Brain microvascular endothelial cell (primary cell): Measurements from ENCODE around the gene DHRS3.

Experiments
- DNase-seq: peaks from one replicate; pipeline ENCODE4 v3.0.0-alpha.2; 2020
- H3K27ac ChIP-seq: fragments of 250-450 bp; sonication (Bioruptor Pico); 2 replicates; pipeline ENCODE4 v1.5.1; 2020; ENCODE audit warnings: mild to moderate bottlenecking, moderate library complexity
- H3K27me3 ChIP-seq: fragments of 250-450 bp; sonication (Bioruptor Pico); replicated peaks from 2 replicates; pipeline ENCODE4 v1.5.1; 2020; ENCODE audit warnings: mild to moderate bottlenecking
- H3K36me3 ChIP-seq: fragments of 250-450 bp; sonication (Bioruptor Pico); replicated peaks from 2 replicates; pipeline ENCODE4 v1.5.1; 2020; ENCODE audit warnings: mild to moderate bottlenecking
- H3K4me3 ChIP-seq: 2 replicates; pipeline ENCODE4 v1.5.1; 2011; ENCODE audit warnings: low read depth, mild to moderate bottlenecking, control low read depth, low read length, moderate library complexity
- in situ Hi-C: cut with HindIII; loops from 2 replicates; pipeline ENCODE4 v1.10.0; 2017; ENCODE audit warnings: low sequenced_read_pairs, low pct_ligation_motif_present
- TF ChIP-seq, protein P1 (sequence below): IDR thresholded peaks from 2 replicates; pipeline ENCODE4 v1.5.1; 2011; ENCODE audit warnings: low read depth, mild to moderate bottlenecking, moderate library complexity, low read length, control low read depth, inconsistent platforms; ENCODE audit errors: missing control alignments

Gene DHRS3

DNA sequence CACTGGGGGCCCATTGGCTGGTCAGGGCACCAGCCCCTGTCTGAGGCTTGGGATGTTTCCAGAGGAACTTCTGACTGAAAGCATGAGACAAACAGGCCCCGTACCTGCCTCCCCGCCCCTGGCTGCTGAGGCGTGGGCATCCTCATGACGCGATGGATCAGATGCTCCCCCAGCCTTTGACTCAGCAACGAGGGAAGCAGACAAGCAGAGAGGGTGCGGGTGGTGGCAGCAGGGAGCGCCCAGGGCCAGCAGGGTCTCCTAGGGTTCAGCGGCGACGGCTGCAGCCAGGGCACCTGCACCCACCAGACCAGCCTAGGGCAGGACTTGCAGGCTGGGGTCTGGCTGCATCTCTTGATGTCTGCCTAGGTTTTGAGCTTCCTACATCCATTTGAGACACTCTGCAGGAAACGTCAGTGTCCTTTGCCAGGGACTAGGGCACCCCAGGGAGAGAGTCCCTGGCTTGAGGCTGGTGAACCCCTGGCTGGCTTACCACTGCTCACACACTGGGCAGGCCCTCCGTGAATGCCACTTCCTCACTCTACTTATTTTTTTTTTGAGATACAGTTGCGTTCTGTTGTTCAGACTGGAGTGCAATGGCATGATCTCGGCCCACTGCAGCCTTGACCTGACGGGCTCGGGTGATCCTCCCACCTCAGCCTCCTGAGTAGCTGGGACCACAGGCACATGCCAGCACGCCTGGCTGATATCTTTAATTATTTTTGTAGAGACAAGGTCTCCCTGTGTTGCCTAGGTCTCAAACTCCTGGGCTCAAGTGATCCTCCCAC lies 63.3 kb downstream of the DHRS3 start:
- in situ Hi-C loops, result no loop called here
- TF ChIP-seq, protein P1, sequence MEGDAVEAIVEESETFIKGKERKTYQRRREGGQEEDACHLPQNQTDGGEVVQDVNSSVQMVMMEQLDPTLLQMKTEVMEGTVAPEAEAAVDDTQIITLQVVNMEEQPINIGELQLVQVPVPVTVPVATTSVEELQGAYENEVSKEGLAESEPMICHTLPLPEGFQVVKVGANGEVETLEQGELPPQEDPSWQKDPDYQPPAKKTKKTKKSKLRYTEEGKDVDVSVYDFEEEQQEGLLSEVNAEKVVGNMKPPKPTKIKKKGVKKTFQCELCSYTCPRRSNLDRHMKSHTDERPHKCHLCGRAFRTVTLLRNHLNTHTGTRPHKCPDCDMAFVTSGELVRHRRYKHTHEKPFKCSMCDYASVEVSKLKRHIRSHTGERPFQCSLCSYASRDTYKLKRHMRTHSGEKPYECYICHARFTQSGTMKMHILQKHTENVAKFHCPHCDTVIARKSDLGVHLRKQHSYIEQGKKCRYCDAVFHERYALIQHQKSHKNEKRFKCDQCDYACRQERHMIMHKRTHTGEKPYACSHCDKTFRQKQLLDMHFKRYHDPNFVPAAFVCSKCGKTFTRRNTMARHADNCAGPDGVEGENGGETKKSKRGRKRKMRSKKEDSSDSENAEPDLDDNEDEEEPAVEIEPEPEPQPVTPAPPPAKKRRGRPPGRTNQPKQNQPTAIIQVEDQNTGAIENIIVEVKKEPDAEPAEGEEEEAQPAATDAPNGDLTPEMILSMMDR, result no peak
- no peak for DNase-seq
- H3K4me3 ChIP-seq, result no peak overlapping the region
- no peak overlapping the region for H3K27ac ChIP-seq
- H3K27me3 ChIP-seq, result no peaks in the 10 kb centered on the region
- no peaks in the 10 kb centered on the region for H3K36me3 ChIP-seq

DNA sequence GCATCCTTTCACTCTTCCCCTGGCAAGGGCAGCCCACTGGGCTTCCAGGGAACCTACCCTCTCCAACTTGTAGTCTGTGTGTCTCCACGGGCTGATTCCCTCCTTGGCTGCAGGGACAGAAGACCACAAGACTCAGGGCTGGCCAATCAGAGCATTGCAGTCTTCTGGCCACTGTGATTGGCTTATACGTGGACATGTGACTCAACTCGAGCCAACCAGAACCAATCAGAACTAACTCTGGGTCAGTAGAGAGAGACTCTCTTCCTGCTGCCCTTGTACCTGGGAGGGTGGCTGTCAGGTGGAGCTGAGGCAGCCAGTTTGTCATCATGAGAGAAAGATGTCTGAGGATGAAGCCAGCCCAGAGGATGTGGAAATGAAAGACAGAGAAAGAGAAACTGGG lies 64.0 kb downstream of the DHRS3 start:
- no peaks in the 10 kb centered on the region for H3K36me3 ChIP-seq
- no peak overlapping the region for H3K4me3 ChIP-seq
- DNase-seq, result no peak
- no peaks in the 10 kb centered on the region for H3K27me3 ChIP-seq
- no peak overlapping the region for H3K27ac ChIP-seq
- in situ Hi-C loops, result no loop called here
- TF ChIP-seq, protein P1, result no peak

DNA sequence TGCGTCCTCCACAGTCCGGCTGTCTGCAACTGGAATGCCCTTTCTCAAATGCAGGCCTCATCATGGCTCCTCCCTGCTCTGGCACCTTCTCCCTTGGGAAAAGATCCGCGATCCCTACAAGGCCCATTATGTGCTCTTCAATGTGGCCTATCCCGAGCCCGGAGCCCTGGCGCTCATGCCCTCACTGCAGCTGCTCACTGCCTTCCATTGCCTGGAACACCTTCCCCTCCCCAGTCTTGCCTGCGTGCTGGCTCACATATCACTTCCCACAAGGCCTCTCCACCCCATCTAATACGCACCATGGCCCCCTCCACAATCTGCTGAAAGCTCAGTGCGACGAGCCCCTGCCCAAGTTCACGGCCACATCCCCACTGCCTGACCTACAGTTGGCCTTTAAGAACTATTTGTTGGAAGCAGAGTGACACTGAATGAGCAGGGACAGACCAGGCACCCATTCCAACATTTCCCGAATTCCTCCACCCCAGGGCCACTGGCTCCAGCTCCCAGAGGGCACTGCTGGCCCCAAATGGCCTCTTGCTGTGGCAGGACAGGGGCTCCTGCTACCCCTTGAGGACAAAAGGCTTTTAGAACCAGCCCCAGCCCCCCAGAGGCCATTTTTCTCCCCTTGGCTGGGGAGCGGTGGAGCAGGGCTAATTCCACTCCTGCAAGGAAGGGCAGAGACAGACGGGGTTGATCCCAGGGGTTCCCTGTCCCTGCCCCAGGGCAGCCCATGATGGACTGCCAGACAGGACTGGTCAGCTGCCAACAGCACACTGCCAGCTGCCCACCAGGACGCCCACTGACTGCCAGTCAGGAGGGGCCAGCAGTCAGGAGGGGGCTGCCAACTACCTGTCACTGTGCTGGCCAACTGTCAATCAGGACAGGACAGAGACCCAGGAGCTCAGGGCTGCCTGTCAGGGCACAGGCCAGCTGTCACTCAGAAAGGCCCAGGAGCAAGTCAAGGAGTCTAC lies 64.8 kb downstream of the DHRS3 start:
- Histone ChIP-seq H3K4me3 (no peak overlapping the region), H3K27me3 (no peaks in the 10 kb centered on the region), H3K36me3 (no peaks in the 10 kb centered on the region), H3K27ac (no peak overlapping the region)
- no peak for DNase-seq
- TF ChIP-seq, protein P1, result no peak
- in situ Hi-C loops, result no loop called here

DNA sequence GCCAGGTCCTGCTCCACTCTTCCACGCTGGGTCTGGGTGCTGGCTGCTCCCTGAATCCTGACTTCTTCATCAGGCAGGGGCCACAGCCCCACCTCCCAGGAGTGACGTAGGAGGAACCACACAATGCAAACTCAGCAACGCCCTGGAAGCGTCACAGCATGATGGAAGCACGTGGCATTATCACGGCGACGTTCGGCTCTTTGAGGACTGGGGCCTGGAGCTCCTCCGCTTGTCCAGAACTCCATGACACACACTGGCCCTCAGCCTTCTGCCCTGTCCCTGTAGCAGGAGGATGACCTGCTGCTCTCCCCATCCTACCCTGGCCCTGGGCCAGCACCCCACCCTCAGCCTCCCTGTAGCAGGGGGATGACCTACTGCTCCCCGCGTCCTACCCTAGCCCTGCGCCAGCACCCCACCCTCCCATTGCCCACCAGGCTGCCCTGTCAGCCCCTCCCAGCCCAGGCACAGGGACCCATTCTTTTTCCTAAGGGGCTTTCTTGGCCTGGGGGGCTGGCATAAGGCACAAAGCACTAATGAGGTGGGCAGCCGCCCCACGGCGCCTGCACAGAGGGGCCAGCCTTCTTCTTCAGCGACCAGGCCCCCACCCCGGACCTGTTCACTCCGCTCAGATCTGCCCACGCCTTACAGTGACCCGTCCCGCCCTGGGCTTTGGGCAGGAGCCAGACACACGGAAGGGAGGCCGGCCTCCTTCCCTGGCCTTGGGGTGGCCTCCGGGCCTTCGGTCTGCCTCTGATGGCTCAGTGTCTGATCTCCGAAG lies 65.7 kb downstream of the DHRS3 start:
- in situ Hi-C loops, result no loop called here
- Histone ChIP-seq H3K36me3 (no peaks in the 10 kb centered on the region), H3K27me3 (no peaks in the 10 kb centered on the region), H3K27ac (no peak overlapping the region), H3K4me3 (no peak overlapping the region)
- TF ChIP-seq, protein P1, result no peak
- no peak for DNase-seq

DNA sequence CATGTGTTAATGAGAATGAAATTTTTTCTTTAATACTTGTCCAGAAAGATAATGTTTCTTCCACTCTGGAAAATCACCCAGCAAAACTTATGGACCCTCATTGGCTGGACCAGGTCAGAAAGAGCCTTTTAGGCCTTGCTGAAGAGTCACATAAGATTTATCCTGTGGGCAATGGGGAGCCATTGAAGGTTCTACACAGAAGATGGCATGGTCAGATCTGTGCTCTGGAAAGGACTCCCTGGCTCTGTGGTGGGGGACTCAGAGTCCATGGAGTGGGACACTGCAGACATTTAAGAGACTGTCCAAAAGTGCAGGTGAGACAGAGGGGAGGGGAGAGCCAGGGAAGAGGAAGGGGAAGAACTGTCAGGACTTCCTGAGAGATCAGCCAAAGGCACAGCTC lies 66.4 kb downstream of the DHRS3 start:
- Histone ChIP-seq H3K27ac (no peak overlapping the region), H3K4me3 (no peak overlapping the region), H3K27me3 (no peaks in the 10 kb centered on the region), H3K36me3 (no peaks in the 10 kb centered on the region)
- in situ Hi-C loops, result no loop called here
- DNase-seq, result no peak
- TF ChIP-seq, protein P1, result no peak
